ENCODE results near the gene NOB1.
"Not testable (repeated sequence)": the region's sequence is repeated elsewhere in the genome, so short reads cannot be mapped to it uniquely, and the experiment has no call there.

NOB1 gene

DNA sequence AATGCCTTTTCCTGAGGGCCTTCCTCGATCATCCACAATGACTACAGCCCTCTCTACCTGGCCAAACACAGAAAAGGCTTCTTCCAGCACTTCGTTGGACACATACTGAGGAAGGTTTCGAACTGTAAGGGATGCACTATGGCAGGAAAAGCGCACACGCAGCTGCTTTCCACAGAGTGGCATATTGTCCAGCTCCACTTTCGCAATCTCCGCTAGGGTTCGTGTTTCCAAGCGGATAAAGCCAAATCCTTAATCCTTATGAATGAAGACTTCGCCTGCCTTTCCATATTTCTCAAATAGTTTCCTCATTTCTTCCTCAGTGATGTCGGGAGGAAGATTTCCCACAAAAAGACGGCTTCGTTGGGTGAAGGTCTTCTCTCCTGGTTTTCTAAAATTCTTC, 2.6 kb upstream of the NOB1 start:
- not testable (repeated sequence) for DNase-seq

GRCh38 chr16:69756705-69757104, 2.0 kb upstream of the NOB1 start:
- no peak for DNase-seq

- no peak for DNase-seq
Measured at GRCh38 chr16:69754143-69754468, 620 bp downstream of the NOB1 start.

DNA sequence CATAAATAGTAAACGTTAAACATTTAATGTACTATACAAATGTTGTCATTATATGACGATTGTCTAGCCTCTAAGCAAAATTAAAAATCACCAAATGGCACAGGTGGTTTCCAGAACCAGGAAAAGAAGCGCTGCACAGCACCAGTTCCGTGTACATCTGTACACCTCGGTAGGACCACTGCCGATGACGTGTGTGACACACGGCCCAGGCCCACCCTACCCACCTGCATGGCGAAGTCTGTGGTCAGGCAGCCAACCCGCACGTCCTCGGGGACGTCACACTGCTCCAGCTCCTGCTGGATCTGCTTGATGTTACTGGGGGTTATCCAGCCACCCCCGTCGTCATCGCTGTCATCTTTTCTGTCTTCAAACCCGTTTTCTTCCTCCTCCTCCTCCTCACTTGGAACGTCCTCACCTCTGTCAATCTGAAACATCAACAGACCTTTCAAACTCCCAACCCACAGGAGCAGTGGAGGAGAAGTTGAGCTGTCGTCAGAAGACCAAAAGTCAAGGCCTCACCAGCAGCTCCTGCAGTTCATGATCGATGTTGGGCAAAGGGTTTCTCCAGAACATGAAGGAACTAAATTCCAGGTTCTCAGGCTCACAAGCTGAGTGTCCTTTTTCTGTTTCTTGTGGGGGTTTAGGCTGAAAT, 5.9 kb downstream of the NOB1 start:
- no peak for DNase-seq

GRCh38 chr16:69747115-69747514, 7.6 kb downstream of the NOB1 start:
- DNase-seq: no peak

GRCh38 chr16:69745959-69746358, 8.8 kb downstream of the NOB1 start:
- DNase-seq: no peak

DNA sequence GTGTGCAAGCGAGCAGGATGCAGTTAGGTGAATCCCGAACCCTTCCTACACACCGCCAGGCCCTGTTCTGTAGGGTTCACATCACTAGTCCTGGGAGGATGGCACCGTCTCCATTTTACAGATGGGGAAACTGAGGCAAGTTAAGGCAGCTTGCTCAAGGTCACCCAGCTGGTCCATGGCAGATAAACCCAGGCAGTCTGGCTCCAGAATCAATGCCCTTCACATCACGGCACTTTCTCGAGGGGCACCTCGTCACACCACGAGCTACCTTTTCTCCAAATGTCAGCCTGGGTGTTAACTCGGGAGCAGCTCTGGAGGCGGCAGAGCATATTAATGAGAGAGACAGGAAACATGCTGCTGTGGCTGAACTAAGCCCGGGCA, 9.5 kb downstream of the NOB1 start:
- DNase-seq: no peak

- DNase-seq: no peak
Measured at GRCh38 chr16:69744363-69745231, 10.1 kb downstream of the NOB1 start.

- DNase-seq: no peak
Measured at GRCh38 chr16:69741951-69742904, 12.5 kb downstream of the NOB1 start.

DNA sequence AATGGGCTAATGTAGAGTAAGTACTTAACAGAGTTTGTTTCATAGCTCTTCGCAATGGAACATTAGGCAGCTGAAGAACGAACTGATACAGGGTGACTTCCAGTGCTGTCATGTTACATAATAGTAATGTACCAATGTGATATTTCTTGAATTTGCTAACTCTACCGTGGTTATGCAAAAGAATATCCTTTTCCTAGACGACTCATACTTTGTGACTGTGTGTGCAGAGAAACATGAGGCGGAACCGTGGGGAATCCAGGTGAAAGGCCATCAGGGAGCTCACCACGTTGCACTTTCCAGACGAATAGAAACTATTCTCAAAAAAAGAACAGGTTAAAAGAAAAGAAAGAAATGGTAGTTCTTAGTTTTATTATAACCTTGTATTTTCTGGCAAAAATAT, 13.2 kb downstream of the NOB1 start:
- DNase-seq: no peak

- DNase-seq: no peak
Measured at GRCh38 chr16:69732101-69732500, 22.6 kb downstream of the NOB1 start.

DNA sequence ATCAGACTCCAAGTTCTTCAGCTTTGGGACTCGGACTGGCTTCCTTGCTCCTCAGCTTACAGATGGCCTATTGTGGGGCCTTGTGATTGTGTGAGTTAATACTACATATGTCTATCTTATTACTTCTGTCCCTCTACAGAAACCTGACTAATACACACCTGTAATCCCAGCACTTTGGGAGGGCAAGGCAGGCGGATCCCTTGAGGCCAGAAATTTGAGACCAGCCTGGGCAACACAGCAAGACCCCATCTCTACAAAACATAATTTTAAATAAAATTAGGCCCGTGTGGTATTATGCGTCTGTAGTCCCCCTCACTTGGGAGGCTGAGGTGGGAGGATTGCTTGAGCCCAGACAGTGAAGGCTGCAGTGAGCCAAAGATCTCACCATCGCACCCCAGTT, 23.4 kb downstream of the NOB1 start:
- not testable (repeated sequence) for DNase-seq

DNA sequence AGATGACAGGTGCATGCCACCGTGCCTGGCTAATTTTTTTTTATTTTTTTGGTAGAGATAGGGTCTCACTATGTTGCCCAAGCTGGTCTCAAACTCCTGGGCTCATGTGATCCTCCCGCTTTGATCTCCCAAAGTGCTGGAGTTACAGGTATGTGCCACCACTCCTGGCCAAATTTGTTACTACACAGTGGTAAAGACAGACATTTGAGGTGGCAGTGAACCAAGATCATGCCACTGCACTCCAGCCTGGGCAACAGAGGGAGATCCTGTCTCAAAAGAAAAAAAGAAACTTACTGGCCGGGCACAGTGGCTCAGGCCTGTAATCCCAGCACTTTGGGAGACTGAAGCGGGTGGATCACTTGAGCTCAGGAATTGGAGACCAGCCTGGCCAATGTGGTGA, 25.7 kb downstream of the NOB1 start:
- not testable (repeated sequence) for DNase-seq

- peak; percentile 50 for DNase-seq
Measured at GRCh38 chr16:69727916-69728270, 26.8 kb downstream of the NOB1 start.

DNA sequence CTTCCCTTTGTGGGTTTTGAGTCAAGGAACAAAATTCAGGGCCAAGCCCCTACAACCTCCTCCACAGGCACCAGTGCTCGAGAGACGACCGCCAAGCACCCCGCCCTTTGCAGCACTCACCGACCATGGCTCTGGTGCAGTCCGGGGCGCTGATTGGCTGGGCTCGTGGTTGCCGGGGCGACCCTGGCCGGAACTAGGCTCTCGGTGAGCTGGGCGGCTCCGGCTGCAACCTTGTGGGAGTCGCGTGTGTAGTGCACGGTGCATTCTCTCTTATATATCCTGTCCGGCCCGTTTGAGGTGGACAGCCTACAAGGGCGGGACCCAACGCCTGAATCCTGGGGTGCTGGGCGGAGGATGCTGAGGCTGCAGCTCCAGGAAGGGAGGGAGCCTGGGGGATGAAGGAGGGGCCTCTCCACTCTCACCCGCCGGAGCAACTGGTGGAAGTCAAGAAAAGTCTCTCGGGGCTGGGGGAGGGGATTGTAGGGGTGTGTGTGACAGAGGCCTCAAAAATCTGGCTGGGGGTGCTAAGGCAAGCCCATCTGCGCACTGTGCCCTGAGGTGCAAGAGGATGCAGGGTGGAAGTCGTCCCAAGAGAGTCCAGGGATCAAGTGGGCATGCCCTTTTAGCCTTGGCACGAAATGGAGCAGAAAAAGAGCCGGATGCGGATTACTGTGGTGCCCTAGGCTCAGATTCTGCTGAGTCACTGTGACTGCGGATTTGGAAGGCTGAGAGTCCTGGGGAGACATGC, 28.2 kb downstream of the NOB1 start, which contains the start of gene NQO1:
TSS of gene NQO1 (minus strand) at position 248 of the 748 bp plus-strand sequence. CDS start at position 127, 121 bp downstream.
- peak; percentile 98 for DNase-seq

GRCh38 chr16:69725480-69726312, 29.0 kb downstream of the NOB1 start:
- no peak for DNase-seq

DNA sequence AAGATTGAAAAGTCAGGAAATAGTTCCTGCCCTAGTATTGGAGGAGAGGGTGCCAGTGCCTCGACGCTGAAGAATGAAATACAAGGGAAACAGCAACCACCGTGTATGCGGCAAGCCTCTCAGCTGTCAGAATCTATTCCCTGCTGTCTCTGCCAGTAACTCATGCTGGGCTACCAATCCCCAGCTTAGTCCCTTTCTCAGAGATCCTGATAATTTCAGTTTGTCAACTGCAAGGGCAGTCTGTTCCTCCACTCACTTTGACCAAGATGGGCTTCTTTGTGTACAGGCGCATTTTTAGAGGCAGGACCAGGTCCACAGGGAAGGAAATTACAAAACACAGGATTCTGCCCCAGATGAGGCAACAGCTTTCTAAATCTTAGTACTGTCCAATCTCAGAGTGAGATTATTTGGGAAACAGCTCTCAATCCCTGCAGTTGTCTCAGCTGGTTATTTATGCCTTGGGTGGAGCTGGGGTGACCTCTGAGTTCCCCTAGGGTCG, 29.7 kb downstream of the NOB1 start:
- DNase-seq: no peak

DNA sequence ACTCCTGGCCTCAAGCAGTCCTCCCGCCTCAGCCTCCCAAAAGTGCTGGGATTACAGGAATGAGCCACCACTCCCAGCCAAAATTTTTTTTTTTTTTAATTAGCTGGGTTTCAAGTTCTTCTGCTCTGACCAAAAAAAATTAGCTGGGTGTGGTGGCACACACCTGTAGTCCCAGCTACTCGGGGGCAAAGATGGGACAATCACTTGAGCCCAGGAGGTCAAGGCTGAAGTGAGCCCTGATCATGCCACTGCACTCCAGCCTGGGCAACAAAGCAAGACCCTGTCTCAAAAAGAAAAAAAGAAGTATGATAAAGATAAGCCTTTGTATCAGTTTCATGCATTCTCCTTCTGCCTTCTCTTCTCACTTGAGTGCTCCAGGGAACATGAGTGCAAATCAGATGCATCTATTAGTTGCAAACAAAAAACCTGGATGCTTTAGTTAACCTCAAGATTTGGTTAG, 30.3 kb downstream of the NOB1 start:
- DNase-seq: no peak

GRCh38 chr16:69721441-69721957, 33.2 kb downstream of the NOB1 start:
- DNase-seq: no peak

DNA sequence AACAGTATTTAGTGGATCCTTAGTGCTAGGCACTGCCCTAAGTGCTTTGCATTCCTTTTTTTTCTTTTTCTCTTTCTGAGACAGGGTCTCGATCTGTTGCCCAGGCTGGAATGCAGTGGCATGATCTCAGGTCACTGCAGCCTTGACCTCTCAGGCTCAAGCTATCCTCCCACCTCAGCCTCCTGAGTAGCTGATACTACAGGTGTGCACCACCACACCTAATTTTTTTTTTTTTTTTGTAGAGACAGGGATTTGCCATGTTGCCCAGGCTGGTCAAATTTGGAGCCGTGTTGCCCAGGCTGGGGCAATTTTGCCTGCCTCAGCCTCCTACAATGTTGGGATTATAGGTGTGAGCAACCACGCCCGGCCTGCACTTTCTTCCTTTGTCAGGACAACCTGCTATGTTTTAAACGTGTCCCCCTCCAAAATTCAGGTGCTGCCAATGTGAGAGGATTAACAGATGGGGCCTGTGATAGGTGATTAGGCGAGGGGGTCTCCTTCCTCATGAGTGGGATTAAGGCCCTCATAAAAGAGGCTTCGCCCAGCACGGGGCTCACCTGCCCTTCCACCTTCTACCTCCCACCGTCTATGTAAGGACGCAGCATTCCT, 33.8 kb downstream of the NOB1 start:
- no peak for DNase-seq

Data from hematopoietic multipotent progenitor cell treated with erythropoietin and hydrocortisone succinate and interleukin-3 and kit ligand, for 4 days (in vitro differentiated cells).